HEK293T (cell line): ENCODE results near the gene S100A6.

Experiments used
- ARNT ChIP-seq: fragments of 450-650 bp; IDR thresholded peaks from 2 replicates; pipeline ENCODE4 v1.6.1; 2017; ENCODE audit warnings: mild to moderate bottlenecking
- BHLHE40 ChIP-seq: fragments of 450-650 bp; IDR thresholded peaks from 2 replicates; pipeline ENCODE4 v1.6.1; 2016; ENCODE audit warnings: mild to moderate bottlenecking, moderate library complexity, borderline replicate concordance
- CTBP1 ChIP-seq: fragments of 450-650 bp; IDR thresholded peaks from 2 replicates; pipeline ENCODE4 v1.6.1; 2016; ENCODE audit warnings: borderline replicate concordance
- ELF4 ChIP-seq: fragments of 450-650 bp; IDR thresholded peaks from 2 replicates; pipeline ENCODE4 v1.6.1; 2017; ENCODE audit warnings: antibody characterized with exemption
- FOXA1 ChIP-seq: fragments of 450-650 bp; IDR thresholded peaks from 2 replicates; pipeline ENCODE4 v1.6.1; 2016; ENCODE audit warnings: mild to moderate bottlenecking
- FOXM1 ChIP-seq: fragments of 450-650 bp; IDR thresholded peaks from 2 replicates; pipeline ENCODE4 v1.6.1; 2017; ENCODE audit warnings: mild to moderate bottlenecking, borderline replicate concordance
- L3MBTL2 ChIP-seq: fragments of 450-650 bp; conservative IDR thresholded peaks from 2 replicates; pipeline ENCODE4 v1.6.1; 2016; ENCODE audit warnings: mild to moderate bottlenecking
- LEF1 ChIP-seq: fragments of 450-650 bp; IDR thresholded peaks from 2 replicates; pipeline ENCODE4 v1.6.1; 2017; ENCODE audit warnings: mild to moderate bottlenecking, borderline replicate concordance
- NFRKB ChIP-seq: fragments of 450-650 bp; IDR thresholded peaks from 2 replicates; pipeline ENCODE4 v1.6.1; 2016; ENCODE audit warnings: mild to moderate bottlenecking, moderate library complexity
- TARDBP ChIP-seq: fragments of 450-650 bp; IDR thresholded peaks from 2 replicates; pipeline ENCODE4 v1.6.1; 2016
- ZNF384 ChIP-seq: fragments of 450-650 bp; IDR thresholded peaks from 2 replicates; pipeline ENCODE4 v1.6.1; 2016
- TF ChIP-seq, protein P1 (sequence below): fragments of 450-650 bp; IDR thresholded peaks from 2 replicates; pipeline ENCODE4 v1.6.1; 2016

DNA sequence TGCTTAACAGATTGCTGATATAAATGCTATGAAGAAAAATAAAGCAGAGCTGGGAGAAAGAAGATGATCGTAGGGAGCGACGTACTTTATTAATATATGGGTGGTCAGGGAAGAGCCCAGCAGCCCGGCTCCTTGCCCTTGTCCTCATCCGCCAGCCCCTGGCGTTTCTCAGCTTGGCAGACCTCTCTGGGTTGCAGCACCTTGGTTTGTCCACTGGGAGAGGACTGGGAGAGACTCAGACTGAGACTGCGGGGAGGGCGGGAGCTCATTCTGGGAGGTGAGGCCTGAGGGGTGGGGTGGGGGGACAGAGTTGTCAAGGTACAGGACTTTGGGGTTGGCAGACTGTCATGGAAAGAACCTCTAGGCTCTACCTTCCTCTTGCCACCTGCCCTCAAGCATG lies 16.5 kb upstream of the S100A6 start:
- TF ChIP-seq ELF4 (no peak), ARNT (no peak), FOXM1 (no peak), NFRKB (no peak), FOXA1 (no peak), TARDBP (no peak), CTBP1 (no peak), ZNF384 (no peak), LEF1 (no peak), L3MBTL2 (no peak), BHLHE40 (no peak)
- TF ChIP-seq, protein P1, sequence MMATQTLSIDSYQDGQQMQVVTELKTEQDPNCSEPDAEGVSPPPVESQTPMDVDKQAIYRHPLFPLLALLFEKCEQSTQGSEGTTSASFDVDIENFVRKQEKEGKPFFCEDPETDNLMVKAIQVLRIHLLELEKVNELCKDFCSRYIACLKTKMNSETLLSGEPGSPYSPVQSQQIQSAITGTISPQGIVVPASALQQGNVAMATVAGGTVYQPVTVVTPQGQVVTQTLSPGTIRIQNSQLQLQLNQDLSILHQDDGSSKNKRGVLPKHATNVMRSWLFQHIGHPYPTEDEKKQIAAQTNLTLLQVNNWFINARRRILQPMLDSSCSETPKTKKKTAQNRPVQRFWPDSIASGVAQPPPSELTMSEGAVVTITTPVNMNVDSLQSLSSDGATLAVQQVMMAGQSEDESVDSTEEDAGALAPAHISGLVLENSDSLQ = no peak
